ENCODE data around the gene GSE1.
"Not testable (repeated sequence)": the region's sequence is repeated elsewhere in the genome, so short reads cannot be mapped to it uniquely, and the experiment has no call there.

GSE1 gene

DNA sequence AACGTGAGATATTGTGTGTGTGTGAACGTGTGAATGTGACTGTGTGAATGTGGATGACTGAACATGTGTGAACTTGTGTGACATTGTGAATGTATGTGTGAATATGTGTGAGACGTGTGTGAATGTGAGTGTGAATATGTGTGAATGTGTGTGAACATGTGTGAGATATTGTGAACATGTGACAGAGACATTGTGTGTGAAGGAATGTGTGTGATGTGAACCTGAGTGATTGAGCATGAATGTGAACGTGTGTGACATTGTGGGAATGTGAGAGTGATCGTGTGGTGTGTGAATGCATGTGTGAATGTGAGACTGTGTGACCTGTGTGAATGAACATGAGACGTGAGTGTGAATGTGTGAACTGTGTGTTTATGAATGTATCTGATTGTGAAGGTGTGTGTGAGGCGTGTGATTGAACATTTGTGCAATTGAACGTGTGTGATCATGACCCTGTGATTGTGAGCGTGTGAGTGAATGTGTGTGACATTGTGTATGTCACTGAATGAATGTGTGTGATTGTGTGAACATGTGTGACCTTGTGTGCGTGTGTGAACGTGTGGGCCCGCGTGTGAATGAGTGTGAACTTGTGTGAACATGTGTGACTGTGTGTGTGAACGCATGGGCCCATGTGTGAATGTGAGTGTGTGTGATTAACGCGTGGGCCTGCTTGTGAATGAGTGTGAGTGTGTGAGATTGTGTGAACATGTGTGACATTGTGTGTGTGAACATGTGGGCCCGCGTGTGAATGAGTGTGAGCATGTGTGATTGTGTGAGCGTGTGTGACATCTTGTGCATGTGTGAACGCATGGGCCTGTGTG is 23.2 kb upstream of the GSE1 start:
- no peak for DNase-seq (ENCODE audit: extremely low read depth in 1 of 2, low read depth in 1 of 2)

DNA sequence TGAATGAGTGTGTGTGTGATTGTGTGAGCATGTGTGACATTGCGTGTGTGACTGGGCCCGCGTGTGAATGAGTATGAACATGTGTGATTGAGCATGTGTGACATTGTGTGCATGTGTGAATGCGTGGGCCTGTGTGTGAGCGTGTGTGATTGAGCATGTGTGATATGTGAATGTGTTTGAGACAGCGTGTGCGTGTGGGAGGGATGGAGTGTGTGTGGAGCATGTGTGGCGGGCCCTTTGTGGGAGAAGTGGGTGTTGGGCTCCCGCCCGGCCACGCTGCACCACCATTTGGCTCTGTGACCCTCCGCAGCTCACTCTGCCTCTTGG is 22.7 kb upstream of the GSE1 start:
- no peak for DNase-seq (ENCODE audit: extremely low read depth in 1 of 2, low read depth in 1 of 2)

DNA sequence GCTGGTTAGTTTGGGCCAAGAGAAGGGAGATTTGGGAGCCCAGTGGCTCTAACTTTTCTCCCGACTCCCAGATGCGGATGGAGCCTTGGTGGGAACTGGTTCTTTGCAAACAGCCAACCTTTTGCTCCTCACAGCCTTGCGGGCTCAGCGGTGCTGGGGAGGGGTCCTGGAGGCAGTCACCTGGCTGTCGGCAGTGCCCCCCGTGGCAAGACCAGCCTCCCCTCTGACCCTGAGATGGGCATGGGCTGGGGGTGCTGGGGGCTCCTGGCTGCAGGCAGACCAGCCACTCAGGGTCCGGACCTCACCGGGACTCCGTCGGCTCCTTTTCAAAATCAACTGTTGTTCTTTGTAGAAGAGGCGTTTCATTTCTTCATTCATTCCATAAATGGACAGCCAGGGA is 21.7 kb upstream of the GSE1 start:
- no peak for DNase-seq (ENCODE audit: extremely low read depth in 1 of 2, low read depth in 1 of 2)

DNA sequence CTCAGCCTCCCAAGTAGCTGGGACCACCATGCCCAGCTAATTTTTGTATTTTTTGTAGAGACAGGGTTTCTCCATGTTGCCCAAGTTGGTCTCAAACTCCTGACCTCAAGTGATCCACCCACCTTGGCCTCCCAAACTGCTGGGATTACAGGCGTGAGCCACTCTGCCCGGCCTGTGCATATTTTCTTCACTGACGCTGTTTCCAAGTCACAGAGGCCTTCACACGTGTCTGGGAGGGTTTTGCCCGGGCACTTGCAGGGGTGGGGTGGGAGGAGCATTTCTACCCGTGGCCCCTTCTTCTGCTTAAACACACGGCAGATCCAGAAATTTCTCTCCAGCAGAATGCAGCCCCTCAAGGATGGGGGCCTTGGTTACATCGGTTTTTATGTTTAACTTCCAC is 20.8 kb upstream of the GSE1 start:
- DNase-seq (ENCODE audit: extremely low read depth in 1 of 2, low read depth in 1 of 2) = not testable (repeated sequence)

DNA sequence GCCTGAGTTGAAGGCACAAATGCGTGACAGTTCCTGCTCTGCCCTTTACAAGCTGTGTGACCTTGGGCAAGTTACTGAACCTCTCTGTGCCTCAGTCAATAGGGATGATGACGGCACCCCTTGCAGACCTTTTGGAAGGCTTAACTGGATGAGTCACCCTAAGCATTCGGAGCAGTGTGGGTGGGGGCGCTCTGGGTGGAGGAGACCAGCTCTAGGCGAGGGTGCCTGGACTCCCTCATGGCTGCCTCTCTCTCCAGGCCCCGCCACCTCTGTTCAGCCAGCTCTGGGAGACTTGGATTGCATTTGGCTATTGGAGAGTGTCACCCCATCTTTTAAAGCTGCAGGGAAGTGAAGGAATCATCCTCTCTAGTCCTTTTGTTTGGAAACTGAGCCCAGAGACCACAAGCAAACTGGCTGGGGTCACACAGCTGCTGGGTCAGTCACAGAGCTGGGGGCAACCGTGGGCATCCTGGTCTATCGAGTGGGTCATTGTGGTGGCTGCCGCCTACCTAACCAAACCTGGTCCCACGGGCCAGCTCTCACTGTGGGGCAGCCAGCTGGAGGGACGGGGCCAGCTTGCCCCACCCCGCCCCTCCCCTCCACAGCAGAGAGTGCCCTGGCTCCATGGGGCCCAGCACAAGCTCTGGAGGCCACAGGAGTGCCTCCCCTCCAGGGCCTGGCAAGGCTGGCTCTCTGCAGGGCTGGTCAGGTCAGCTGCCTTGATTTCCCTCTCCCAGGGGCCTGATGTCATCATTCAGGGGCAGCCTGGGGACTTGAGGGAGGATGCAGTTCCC is 20.2 kb upstream of the GSE1 start:
- DNase-seq (ENCODE audit: extremely low read depth in 1 of 2, low read depth in 1 of 2) = no peak

DNA sequence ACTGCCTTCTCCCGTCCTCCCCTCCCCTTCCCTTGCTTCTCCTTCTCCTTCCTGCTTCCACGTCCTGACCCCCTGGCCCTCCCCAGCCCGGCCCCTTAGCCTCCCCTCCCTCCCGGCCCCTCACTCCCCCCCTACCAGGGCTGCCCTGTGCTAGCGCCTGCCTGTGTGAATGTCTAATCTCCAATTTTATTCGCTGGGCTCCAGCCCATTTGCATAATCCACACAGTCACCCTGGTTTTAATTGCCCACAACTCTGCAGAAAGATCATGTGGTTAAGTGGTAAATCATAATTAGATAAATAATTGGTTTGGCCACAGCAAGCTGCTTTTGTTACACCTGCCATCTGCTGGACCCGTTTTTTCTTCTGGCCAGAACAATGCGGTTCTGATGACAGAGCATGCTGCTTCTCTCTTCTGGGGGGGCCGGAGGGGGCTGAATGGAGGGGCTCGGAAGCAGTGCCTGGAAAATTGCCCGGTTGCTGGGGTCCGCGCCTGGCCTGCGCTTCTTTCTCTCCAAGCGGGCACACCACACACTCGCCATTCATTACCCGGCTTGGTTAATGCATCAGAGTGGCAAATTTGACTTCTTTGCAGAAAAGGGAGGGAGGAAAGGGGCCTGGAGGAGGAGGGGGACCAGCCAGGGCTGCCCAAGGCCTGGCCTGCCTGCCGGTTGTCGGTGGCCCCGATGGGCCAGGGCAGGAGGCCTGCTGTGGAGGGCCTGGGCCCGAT is 19.5 kb upstream of the GSE1 start:
- no peak for DNase-seq (ENCODE audit: extremely low read depth in 1 of 2, low read depth in 1 of 2)

DNA sequence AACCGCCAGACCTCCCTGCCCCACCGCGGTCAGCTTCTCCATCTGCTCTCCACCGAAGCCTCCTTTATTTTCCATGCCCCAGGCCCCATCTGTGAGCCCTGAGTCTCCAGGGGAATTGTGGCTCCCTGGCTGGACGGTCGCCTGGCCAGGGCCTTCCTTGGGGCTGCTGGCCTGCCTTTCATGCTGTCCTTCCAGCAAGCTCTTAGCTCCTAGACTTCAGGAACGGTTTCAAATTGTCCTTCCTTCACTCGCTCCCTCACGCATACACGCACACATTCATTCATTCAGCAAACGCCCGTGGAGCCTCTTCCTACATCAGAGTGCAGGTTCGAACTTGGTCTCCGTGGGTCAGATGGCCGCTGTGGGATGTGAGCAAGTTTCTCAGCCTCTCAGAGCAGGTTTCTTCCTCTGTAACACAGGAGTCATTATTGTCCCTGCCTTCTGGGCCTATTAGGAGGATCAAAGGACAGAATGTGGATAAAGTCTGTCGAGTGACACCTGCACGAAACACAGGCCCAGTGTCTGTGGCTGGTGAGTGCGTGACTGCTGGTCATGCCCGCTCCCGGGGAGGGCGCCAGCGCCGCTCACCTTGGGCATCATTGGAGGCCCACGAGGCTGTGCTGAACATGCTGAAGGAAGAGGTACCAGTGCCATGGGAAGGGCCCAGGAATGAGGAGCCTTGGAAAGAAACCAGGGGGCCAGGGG is 18.7 kb upstream of the GSE1 start:
- DNase-seq (ENCODE audit: extremely low read depth in 1 of 2, low read depth in 1 of 2) = no peak

DNA sequence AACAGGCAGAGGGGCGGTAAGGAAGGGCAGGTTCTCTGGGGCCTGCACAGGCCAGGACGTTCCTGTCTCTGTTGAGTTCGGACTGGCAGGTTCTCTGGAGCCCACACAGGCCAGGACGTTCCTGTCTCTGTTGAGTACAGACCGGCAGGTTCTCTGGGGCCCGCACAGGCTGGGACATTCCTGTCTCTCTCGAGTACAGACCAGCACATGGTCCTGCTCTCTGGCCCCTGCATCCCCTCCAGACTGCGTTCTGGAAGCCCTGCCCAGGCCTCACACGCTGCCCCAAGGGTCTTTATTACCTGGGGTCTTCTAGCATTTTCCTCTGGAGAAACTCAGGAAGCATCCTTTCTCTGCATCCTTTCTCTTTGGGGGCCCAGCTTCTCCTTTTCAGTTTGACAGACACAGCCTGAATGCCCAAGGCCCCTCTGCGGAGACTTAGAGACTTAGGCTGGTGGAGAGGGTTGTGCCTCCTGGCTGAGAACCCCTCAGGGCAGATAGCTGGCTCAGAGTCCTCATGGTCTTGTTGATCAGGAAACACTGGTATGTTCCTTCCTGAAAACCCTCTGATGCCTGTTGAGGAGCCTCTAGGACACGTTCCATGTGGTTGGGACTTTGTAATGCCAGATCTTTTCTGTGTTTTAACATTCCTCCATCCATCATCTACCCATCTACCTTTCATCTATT is 18.0 kb upstream of the GSE1 start:
- DNase-seq (ENCODE audit: extremely low read depth in 1 of 2, low read depth in 1 of 2) = no peak

DNA sequence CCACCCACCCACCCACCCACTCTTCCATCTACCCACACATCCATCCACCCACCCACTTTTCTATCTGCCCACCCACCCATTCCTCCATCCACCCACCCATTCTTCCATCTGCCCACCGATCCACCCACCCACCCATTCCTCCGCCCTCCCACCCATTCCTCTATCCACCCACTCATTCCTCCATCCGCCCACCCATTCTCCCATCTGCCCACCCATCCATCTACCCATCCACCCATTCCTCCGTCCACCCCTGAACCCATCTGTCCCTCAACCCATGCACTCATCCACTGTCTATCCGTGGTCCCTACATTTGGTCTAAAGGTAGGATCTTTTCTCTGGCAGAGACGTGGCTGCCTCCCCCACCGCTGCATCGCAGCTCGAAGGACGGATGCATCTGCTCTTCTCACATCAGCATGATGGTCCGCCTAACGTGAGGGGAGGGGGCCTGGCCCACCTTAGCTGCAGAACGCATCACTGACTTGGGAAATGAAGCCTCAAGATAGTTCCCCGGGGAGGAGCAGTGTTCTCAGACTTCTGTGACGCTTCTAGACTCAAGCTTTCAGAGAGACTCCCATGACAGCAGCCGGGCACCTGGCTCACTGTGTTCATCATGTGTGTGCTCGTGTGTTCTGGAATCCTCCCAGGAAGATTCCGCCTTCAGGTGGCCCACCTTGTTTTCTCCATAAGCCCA is 17.2 kb upstream of the GSE1 start:
- DNase-seq (ENCODE audit: extremely low read depth in 1 of 2, low read depth in 1 of 2) = no peak

DNA sequence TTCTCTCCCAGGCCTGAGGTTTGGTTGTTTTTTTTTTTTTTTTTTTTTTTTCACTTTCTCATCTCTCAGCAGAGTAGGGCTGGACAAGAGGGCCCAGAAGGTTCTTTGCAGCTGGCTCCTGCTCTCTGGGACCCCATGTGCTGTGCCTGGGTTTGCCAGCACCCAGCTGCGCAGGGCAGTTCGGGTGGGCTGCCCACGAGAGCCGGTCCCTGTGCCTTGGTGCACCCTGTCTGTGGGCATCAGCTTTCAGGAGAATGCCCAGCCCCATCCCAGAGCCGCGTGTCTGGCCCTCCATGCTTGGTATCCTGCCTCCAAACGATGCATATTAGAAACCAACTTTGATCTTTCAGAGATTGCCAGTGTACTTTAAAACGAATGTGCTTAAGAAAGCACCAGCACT is 15.0 kb upstream of the GSE1 start:
- no peak for DNase-seq (ENCODE audit: extremely low read depth in 1 of 2, low read depth in 1 of 2)

DNA sequence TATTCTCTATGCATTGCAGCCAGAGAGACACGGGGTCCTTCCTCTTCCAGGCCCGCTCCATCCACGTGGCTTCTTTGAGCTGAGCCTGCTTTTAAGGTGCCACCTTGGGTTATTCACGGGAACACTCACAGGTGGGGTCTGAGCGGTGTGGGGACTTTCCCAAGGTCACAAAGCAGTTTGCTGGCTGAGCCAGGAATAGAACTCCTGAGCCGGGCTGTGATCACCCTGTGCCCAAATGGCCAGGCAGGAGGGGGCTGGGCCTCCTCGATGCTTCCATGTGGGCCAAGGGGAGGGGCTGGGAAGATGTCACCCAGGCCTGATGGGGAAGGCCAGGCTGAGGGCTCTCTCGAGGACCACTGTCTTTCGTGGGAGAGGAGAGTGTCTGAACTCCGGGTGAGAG is 13.0 kb upstream of the GSE1 start:
- no peak for DNase-seq (ENCODE audit: extremely low read depth in 1 of 2, low read depth in 1 of 2)

DNA sequence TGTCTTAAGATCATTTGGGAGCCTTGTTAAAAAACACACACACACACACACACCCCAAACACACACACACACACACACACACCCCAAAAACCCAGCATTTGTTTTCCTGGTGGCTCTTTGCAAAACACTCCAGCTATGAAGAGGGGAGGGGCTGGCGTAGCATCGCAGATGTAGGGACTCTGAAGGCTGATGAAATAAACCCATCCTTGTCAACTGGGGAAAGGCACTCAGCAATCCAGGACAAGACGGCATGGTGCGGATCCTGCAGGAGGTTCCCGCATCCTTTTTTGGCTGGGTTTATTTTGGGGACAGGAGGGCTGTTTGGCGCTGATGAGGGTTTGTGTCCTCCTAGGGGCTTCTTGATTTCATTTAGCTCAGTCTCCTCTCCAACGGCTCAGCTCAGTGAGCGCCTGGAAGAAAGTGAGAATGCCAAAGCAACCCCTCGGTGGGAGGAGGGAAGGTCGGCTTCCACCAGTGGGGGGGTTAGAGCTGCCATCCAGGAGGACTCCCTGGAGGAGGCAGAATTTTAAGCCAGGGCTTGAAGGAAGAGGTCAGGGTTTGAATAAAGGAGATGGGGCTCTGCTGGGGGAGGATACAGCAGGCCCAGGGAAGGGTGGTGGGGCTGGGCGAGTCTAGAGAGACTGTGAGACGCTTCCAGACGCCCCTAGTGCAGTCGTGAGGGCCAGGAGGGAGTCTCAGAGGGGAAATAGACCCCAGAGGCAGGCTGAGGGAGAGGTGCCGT is 12.4 kb upstream of the GSE1 start:
- DNase-seq (ENCODE audit: extremely low read depth in 1 of 2, low read depth in 1 of 2) = no peak

DNA sequence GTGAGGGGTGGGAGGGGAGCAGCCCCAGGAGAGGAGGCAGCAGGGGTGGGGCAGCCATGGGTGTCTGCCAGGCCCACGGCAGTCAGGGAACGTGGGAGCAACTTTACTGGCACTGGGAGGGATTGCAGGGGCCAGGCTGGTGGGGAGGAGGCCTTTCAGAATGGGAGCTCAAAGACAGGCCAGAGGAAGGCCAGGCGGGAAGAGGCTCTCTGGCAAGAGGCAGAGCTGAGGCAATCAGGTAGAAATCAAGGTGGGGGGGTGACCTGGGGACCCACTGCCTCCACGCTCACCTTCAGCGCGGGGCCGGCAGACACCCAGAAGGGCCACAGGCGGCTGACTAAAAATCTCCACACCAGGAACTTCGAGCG is 11.9 kb upstream of the GSE1 start:
- DNase-seq (ENCODE audit: extremely low read depth in 1 of 2, low read depth in 1 of 2) = no peak

DNA sequence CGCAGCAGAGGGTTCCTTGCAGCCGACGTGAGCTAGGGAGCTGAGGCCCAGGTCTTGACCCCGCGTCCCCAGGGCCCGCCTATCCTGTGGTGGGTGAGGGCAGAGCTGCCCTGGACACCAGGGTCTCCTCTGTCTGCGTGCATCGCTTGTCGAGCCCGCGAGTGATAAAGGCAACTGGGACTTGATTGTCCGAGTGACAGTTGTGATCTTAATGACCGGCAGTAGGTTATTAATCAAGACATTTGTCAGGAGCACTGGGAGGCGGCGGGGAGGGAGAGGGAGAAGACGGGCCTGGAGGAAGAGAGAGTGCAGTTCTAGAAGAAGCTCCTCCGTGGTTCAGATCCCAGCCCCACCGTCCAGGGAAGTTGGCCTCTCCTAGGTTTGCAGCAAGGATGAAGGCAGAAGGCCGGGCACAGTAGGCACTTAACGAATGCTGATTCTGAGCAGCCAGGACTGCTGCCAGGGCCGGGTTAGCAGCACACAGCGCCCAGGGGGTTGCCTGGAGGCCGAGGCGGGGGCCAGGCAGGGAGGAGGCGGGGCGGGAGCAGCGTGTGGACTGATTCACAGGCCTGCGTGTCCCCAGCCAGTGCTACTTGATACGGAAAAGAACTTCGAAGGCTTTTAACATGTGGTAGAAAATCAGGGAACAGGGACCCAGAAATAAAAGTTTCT is 11.3 kb upstream of the GSE1 start:
- DNase-seq (ENCODE audit: extremely low read depth in 1 of 2, low read depth in 1 of 2) = no peak

DNA sequence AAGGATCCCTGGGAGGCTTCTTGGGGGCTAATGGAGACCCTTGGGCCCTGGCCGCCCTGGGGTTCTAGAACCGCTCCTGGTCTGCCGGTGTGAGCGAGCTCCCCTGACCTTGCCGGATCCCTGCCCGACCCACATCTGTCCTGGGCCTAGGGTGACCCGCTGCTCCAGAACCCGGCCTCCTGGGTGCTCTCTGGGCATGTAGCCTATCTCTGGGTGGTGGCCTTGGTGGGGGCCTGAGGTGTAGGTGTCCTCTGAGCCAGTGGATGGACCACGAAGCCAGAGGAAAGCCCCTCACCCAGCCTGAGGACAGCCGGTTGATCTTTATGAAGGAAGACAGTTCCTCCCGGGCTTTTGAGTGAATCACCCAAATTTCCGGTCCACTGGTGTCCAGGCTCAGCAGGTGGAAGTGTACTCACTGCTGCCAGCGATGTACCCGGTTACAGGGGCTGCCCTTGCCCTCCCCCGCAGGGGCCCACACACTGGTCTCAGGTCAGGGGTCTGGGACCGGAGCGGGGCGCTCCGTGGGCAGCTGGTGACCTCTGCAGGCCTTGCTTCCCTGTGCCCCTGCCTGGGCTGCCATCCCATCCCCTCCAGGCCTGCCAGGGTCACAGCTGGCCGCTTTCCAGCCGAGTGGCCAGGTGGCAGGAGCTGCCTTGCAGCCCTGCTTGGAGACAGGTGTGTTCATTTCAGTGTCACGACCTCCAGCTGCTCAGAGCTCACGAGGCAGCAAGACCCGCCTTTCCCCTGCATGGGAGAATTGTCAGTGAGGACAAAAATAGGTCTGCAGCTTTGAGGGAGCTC is 10.5 kb upstream of the GSE1 start:
- DNase-seq (ENCODE audit: extremely low read depth in 1 of 2, low read depth in 1 of 2) = no peak

DNA sequence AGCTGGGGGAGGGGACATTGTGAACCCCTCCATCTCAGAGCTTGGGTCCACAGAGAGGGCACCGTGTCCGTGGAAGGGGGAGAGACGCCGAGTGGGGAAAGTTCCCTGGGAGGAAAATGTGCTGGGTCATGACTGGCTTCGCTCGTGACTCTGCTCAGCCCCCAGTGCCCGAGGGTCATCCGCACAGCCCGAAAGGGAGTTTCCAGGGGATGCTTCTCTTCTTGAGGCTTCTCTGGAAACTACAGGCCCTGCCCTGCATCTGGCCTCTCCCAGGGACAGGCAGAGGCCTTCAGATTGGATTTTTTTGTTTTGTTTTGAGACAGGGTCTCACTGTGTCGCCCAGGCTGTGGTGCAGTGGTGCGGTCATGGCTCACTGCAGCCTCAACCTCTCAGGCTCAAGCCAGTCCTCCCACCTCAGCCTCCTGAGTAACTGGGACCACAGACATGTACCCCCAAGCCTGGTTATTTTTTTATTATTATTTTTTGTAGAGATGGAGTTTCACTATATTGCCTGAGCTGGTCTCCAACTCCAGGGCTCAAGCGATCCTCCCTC is 9.8 kb upstream of the GSE1 start:
- DNase-seq (ENCODE audit: extremely low read depth in 1 of 2, low read depth in 1 of 2) = no peak

DNA sequence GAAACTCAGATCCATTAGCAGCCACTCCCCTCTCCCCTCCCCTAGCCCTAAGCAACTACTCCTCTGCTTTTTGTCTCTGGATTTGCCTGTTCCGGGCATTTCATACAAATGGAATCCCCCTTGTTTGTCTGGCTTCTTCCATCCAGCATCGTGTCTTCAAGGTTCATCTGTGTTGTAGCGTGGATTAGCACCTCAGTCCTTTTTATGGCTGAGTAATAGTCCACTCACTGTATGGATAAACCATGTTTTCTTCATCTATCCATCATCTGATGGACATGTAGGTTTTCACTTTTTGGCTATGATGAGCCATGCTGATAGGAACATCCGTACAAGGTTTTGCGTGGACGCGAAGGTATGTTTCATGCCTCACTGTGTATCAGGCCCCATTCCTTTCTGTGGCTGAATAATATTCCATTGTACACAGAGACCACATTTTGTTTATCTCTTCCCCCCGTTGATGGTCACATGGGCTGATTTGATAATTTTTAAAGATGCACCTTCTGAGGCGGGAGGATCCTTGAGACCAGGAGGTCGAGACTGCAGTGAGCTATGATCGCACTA is 8.9 kb upstream of the GSE1 start:
- DNase-seq (ENCODE audit: extremely low read depth in 1 of 2, low read depth in 1 of 2) = no peak
